ENCODE data around the gene NDUFS5. TPM values are rescaled to one million over a fixed set of nuclear protein-coding genes. Genes with fewer than 3 reads are reported as not detected.
"Not testable (repeated sequence)": the region's sequence is repeated elsewhere in the genome, so short reads cannot be mapped to it uniquely, and the experiment has no call there.

The NDUFS5 gene
- total RNA-seq (100 to 1,000 TPM; 303 to 646 (median 513) TPM), polyA plus RNA-seq (1,000 to 10,000 TPM; 1,540 to 6,035 TPM)
- long read RNA-seq, donor 1, transcript NDUFS5-201 (3 exons, 544 nt): major isoform, 82 of 178 reads
- long read RNA-seq, donor 1, transcript NDUFS5-202 (3 exons, 548 nt): minor isoform, 62 of 178 reads
- long read RNA-seq, donor 1, partial matches to known transcripts: 34 of 178 reads
- long read RNA-seq, donor 1, other reads (novel, unspliced or antisense): 0 of 178 reads
- long read RNA-seq, donor 2, transcript NDUFS5-201 (3 exons, 544 nt): major isoform, 142 of 330 reads
- long read RNA-seq, donor 2, transcript NDUFS5-202 (3 exons, 548 nt): minor isoform, 110 of 330 reads
- long read RNA-seq, donor 2, partial matches to known transcripts: 77 of 330 reads
- long read RNA-seq, donor 2, other reads (novel, unspliced or antisense): 1 of 330 reads
- long read RNA-seq, donor 3, transcript NDUFS5-202 (3 exons, 548 nt): major isoform, 12 of 25 reads
- long read RNA-seq, donor 3, transcript NDUFS5-201 (3 exons, 544 nt): major isoform, 12 of 25 reads
- long read RNA-seq, donor 3, partial matches to known transcripts: 1 of 25 reads
- long read RNA-seq, donor 3, other reads (novel, unspliced or antisense): 0 of 25 reads

GRCh38 chr1:39026051-39026865 lies at the start of gene NDUFS5:
TSS of gene NDUFS5 (plus strand) at chr1:39026350. CDS start at chr1:39028725, 2,375 bp downstream.
- ATAC-seq: peak; percentile 94 to 98 (median 96)
- TF ChIP-seq, protein P1, sequence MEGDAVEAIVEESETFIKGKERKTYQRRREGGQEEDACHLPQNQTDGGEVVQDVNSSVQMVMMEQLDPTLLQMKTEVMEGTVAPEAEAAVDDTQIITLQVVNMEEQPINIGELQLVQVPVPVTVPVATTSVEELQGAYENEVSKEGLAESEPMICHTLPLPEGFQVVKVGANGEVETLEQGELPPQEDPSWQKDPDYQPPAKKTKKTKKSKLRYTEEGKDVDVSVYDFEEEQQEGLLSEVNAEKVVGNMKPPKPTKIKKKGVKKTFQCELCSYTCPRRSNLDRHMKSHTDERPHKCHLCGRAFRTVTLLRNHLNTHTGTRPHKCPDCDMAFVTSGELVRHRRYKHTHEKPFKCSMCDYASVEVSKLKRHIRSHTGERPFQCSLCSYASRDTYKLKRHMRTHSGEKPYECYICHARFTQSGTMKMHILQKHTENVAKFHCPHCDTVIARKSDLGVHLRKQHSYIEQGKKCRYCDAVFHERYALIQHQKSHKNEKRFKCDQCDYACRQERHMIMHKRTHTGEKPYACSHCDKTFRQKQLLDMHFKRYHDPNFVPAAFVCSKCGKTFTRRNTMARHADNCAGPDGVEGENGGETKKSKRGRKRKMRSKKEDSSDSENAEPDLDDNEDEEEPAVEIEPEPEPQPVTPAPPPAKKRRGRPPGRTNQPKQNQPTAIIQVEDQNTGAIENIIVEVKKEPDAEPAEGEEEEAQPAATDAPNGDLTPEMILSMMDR (IDR thresholded peaks at IDR 0.05): no peak
- DNase-seq: peak; percentile 88 to 91
- WGBS, 2 donors: 0 to 1% methylated on average over 47 of the region's 47 CpGs
- H3K27ac ChIP-seq: peak within 1 kb of the TSS; percentile 89 to 99 (median 95)
- no peaks in the 10 kb centered on the region for H3K9me3 ChIP-seq
- no peaks in the 10 kb centered on the region for H3K27me3 ChIP-seq
- H3K4me1 ChIP-seq: peaks cover 3 to 35% (median 19%) of the 10 kb centered on the region in 9 donors
- H3K36me3 ChIP-seq: peaks cover 0 to 34% (median 25%) of the 10 kb centered on the region in 9 donors
- intact Hi-C loops (cut with DNase I): loop anchor here in 4 of 10 donors (5.0 to 10.0 kb wide), 3 partner anchors 34 to 161 kb away; partner anchors contain the start of genes AKIRIN1 (in 2 of the 4) and MYCBP (in 1 of the 4)
- peak within 1 kb of the TSS; percentile 62 to 86 (median 75) for H3K4me3 ChIP-seq

DNA sequence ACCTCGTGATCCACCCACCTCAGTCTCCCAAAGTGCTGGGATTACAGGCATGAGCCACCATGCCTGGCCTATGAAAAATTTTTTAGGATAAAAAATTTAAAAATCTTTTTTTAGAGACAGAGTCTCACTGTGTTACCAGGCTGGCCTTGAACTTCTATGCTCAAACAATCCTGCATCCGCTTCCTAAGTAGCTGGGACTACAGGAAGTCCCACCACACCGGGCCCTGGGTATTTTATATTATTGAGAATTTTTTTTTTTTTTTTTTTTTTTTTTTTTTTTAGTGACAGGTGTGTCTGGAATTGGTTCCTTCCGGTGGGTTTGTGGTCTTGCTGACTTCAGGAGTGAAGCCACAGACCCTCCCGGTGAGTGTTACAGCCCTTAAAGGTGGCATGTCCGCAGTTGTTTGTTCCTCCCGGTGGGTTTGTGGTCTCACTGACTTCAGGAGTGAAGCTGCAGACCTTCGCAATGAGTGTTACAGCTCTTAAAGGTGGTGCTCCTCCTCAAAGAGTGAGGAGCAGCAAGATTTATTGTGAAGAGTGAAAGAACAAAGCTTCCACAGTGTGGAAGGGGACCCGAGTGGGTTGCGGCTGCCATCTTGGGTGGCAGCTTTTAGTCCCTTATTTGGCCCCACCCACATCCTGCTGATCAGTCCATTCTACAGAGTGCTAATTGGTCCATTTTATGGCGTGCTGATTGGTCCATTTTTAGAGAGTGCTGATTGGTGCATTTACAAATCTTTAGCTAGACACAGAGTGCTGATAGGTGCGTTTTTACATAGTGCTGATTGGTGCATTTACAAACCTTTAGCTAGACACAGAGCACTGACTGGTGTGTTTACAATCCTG lies 48.5 kb upstream of the NDUFS5 start:
- ATAC-seq; H3K36me3 ChIP-seq; H3K4me1 ChIP-seq; H3K27me3 ChIP-seq; H3K27ac ChIP-seq; H3K4me3 ChIP-seq; intact Hi-C loops (cut with DNase I); DNase-seq: not testable (repeated sequence)
- 89 to 91% methylated on average over 12 of the region's 12 CpGs for WGBS, 2 donors
- peaks cover 0 to 17% (median 4%) of the 10 kb centered on the region in 11 donors for H3K9me3 ChIP-seq

- H3K36me3 ChIP-seq; ATAC-seq; intact Hi-C loops (cut with DNase I); H3K4me3 ChIP-seq; H3K27ac ChIP-seq; H3K4me1 ChIP-seq; H3K27me3 ChIP-seq; DNase-seq: not testable (repeated sequence)
- whole genome bisulfite sequencing, 2 donors: 93 to 96% methylated on average over 5 to 6 of the region's 6 CpGs
- peaks cover 0 to 17% (median 4%) of the 10 kb centered on the region in 11 donors for H3K9me3 ChIP-seq
These were observed 48.0 kb upstream of the NDUFS5 start for GRCh38 chr1:38978245-38978542.

DNA sequence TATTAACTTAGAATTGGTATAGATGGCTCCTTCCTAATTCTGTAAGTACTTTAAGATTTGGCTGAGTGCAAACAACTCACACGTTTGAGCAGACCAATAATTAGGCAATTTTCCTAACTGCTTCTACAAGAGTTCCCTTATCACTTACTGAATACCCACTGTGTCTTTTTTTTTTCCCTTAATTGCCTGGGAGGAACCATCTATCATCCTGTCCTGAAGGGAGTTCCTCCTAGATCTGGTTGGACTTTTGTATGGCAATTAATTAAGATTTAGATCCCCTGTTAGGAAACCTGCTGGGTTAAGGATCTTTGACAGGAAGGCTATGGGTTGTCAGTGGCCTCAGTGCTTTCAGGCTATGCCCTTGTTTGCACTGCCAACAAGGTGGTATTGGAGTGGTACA lies 46.8 kb upstream of the NDUFS5 start:
- H3K27me3 ChIP-seq; H3K4me1 ChIP-seq; intact Hi-C loops (cut with DNase I); H3K4me3 ChIP-seq; DNase-seq; H3K27ac ChIP-seq; ATAC-seq; H3K36me3 ChIP-seq: not testable (repeated sequence)
- H3K9me3 ChIP-seq: peaks cover 0 to 17% (median 4%) of the 10 kb centered on the region in 11 donors
- WGBS, 2 donors: 62% methylated on average over 1 of the region's 1 CpG

DNA sequence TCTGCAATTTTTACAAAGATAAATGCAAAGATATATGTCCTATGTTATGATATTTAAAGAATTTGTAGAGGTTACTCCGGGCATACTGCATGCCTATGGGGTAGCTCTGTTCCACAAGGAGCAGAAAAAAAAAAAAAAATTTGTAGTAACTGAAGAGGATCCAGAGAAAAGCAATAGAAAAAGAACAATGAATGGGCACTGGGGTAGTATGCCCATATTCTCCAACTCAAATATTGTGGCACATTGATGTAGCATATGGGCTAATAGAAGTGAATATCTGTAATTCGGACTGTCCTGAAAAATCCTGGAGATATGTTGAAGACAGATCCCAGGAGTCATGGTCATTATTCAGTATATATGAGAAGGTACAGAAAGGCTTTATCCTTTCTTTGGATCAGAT lies 36.2 kb upstream of the NDUFS5 start:
- TF ChIP-seq, protein P1 (IDR thresholded peaks at IDR 0.05): no peak
- Histone ChIP-seq H3K9me3 (no peaks in the 10 kb centered on the region), H3K27me3 (no peaks in the 10 kb centered on the region), H3K4me1 (peaks cover 0 to 38% (median 27%) of the 10 kb centered on the region in 9 donors), H3K4me3 (peak overlapping the region in 1 of 10 donors; percentile 97), H3K36me3 (peaks cover 0 to 22% (median 0%) of the 10 kb centered on the region in 9 donors), H3K27ac (peak overlapping the region in 9 of 10 donors; percentile 94 to 98 (median 97))
- ATAC-seq: no peak
- intact Hi-C loops (cut with DNase I): loop anchor here in 8 of 10 donors (5.0 to 10.0 kb wide), 6 partner anchors 37 to 133 kb away; partner anchors contain the start of genes MYCBP (in 4 of the 8), NDUFS5 (in 2 of the 8), RRAGC (in 2 of the 8) and RHBDL2 (in 1 of the 8)
- WGBS, 2 donors: 63 to 69% methylated on average over 2 of the region's 2 CpGs
- DNase-seq: no peak

All from heart right ventricle (tissue), 16 donors.